IMR-90 (cell line): ENCODE data around the gene TRPC1. TPM values are rescaled to one million over a fixed set of nuclear protein-coding genes. Genes with fewer than 3 reads are reported as not detected.

Source experiments
- ATAC-seq: fragments of 200-7000 bp; cut with Tn5 transposase; 2 replicates; pipeline ENCODE4 v1.9.1; 2020; ENCODE audit warnings: low read depth, mild to moderate bottlenecking, moderate library complexity
- BruUV-seq: library from RNA; stranded (reverse); fragments of 400-500 nt; replicated peaks from 2 replicates; lab custom pipeline; 2021; lab: Mats Ljungman, UMichigan
- CTCF ChIA-PET: fragments of 300-600 bp; formaldehyde crosslinking; extraction: SDS; loops from one replicate; lab custom pipeline; 2021; ENCODE audit warnings: antibody characterized with exemption; lab: Yijun Ruan, JAX
- POLR2A ChIA-PET: fragments of 300-600 bp; sonication (Branson Sonifier 250); formaldehyde crosslinking; loops from one replicate; lab custom pipeline; 2022; ENCODE audit warnings: antibody characterized with exemption; ENCODE audit not compliant: unreplicated experiment; lab: Charles Lee
- DNase-seq: peaks from one replicate; pipeline ENCODE4 v3.0.0; 2013
- H2AFZ ChIP-seq: replicated peaks from 2 replicates; pipeline ENCODE3; 2013; ENCODE audit warnings: low read length, mild to moderate bottlenecking; ENCODE audit not compliant: poor library complexity
- H2AK5ac ChIP-seq: 2 replicates; pipeline ENCODE4 v1.6.1; 2013; ENCODE audit warnings: low read depth, low read length, inconsistent platforms
- H2AK9ac ChIP-seq: replicated peaks from 2 replicates; pipeline ENCODE3; 2013; ENCODE audit warnings: mild to moderate bottlenecking, low read depth, low read length, moderate library complexity; ENCODE audit not compliant: poor library complexity
- H2BK120ac ChIP-seq: 2 replicates; pipeline ENCODE4 v1.6.1; 2013; ENCODE audit warnings: low read depth, low read length, inconsistent platforms
- H2BK15ac ChIP-seq: 3 replicates; pipeline ENCODE4 v1.6.1; 2013; ENCODE audit warnings: low read depth, low read length, inconsistent platforms
- H2BK20ac ChIP-seq: 2 replicates; pipeline ENCODE4 v1.6.1; 2013; ENCODE audit warnings: low read depth, mild to moderate bottlenecking, inconsistent platforms, low read length, moderate library complexity
- H2BK5ac ChIP-seq: 2 replicates; pipeline ENCODE4 v1.6.1; 2013; ENCODE audit warnings: mild to moderate bottlenecking, low read depth, low read length, inconsistent platforms; ENCODE audit not compliant: poor library complexity, severe bottlenecking
- H3K14ac ChIP-seq: replicated peaks from 2 replicates; pipeline ENCODE4 v1.6.1; 2013; ENCODE audit warnings: low read depth, low read length, inconsistent platforms
- H3K18ac ChIP-seq: 2 replicates; pipeline ENCODE4 v1.6.1; 2013; ENCODE audit warnings: low read depth, low read length, control low read depth
- H3K23ac ChIP-seq: 2 replicates; pipeline ENCODE4 v1.6.1; 2013; ENCODE audit warnings: low read depth, low read length, inconsistent platforms
- H3K27ac ChIP-seq: 2 replicates; pipeline ENCODE4 v1.5.1; 2013; ENCODE audit warnings: mild to moderate bottlenecking, control low read depth, low read length; ENCODE audit not compliant: insufficient read depth
- H3K27me3 ChIP-seq: 2 replicates; pipeline ENCODE4 v1.6.1; 2013; ENCODE audit warnings: low read length; ENCODE audit not compliant: control insufficient read depth, insufficient read depth
- H3K36me3 ChIP-seq: 2 replicates; pipeline ENCODE4 v1.6.1; 2013; ENCODE audit warnings: low read length, mixed read lengths; ENCODE audit not compliant: control insufficient read depth, insufficient read depth
- H3K4ac ChIP-seq: 2 replicates; pipeline ENCODE4 v1.6.1; 2013; ENCODE audit warnings: low read depth, low read length, inconsistent platforms
- H3K4me1 ChIP-seq: 2 replicates; pipeline ENCODE4 v1.6.1; 2013; ENCODE audit warnings: low read length, mixed read lengths; ENCODE audit not compliant: control insufficient read depth, insufficient read depth
- H3K4me2 ChIP-seq: 2 replicates; pipeline ENCODE4 v1.6.1; 2013; ENCODE audit warnings: low read depth, mild to moderate bottlenecking, control low read depth, low read length, moderate library complexity
- H3K4me3 ChIP-seq: 2 replicates; pipeline ENCODE4 v1.5.1; 2013; ENCODE audit warnings: low read depth, mild to moderate bottlenecking, control low read depth, low read length, moderate library complexity; ENCODE audit not compliant: insufficient read depth
- H3K56ac ChIP-seq: 2 replicates; pipeline ENCODE4 v1.6.1; 2013; ENCODE audit warnings: low read length, inconsistent platforms; ENCODE audit not compliant: insufficient read depth; ENCODE audit errors: extremely low read depth
- H3K79me1 ChIP-seq, 2 experiments: 2 replicates each; pipeline ENCODE4 v1.6.1; 2013; ENCODE audit warnings: low read length in 2 of 2, inconsistent platforms in 1 of 2, low read depth in 1 of 2
- H3K9ac ChIP-seq: 2 replicates; pipeline ENCODE4 v1.6.1; 2013; ENCODE audit warnings: low read depth, low read length, control low read depth
- H3K9me1 ChIP-seq: 2 replicates; pipeline ENCODE4 v1.6.1; 2013; ENCODE audit warnings: low read length, inconsistent platforms; ENCODE audit not compliant: insufficient read depth
- H3K9me3 ChIP-seq: 2 replicates; pipeline ENCODE4 v1.6.1; 2013; ENCODE audit warnings: low read length; ENCODE audit not compliant: control insufficient read depth, insufficient read depth
- H4K20me1 ChIP-seq: 2 replicates; pipeline ENCODE4 v1.6.1; 2013; ENCODE audit warnings: low read length, inconsistent platforms; ENCODE audit not compliant: insufficient read depth
- H4K5ac ChIP-seq: 2 replicates; pipeline ENCODE4 v1.6.1; 2013; ENCODE audit warnings: mild to moderate bottlenecking, low read depth, low read length, control low read depth
- H4K8ac ChIP-seq, 2 experiments: 2 replicates each; pipeline ENCODE4 v1.6.1; 2013; ENCODE audit warnings: low read depth in 2 of 2, low read length in 2 of 2, control low read depth in 1 of 2, inconsistent platforms in 1 of 2
- H4K91ac ChIP-seq: 2 replicates; pipeline ENCODE4 v1.6.1; 2013; ENCODE audit warnings: low read depth, low read length, inconsistent platforms; ENCODE audit not compliant: insufficient read depth
- BHLHE40 ChIP-seq: fragments of 150-350 bp; IDR thresholded peaks from 2 replicates; pipeline ENCODE4 v1.6.1; 2016; ENCODE audit warnings: mild to moderate bottlenecking, low read depth, low read length
- CHD1 ChIP-seq: IDR thresholded peaks from 2 replicates; pipeline ENCODE4 v1.6.1; 2012; ENCODE audit warnings: low read depth, low read length, improper control_type of control experiment
- FOS ChIP-seq: fragments of 150-350 bp; IDR thresholded peaks from 2 replicates; pipeline ENCODE4 v1.6.1; 2016; ENCODE audit warnings: low read depth, low read length
- MAFK ChIP-seq: IDR thresholded peaks from 2 replicates; pipeline ENCODE4 v1.6.1; 2012; ENCODE audit warnings: low read depth, low read length, improper control_type of control experiment
- MXI1 ChIP-seq: IDR thresholded peaks from 2 replicates; pipeline ENCODE4 v1.6.1; 2012; ENCODE audit warnings: low read depth, mild to moderate bottlenecking, low read length, moderate library complexity, borderline replicate concordance
- NFE2L2 ChIP-seq: fragments of 150-350 bp; IDR thresholded peaks from 2 replicates; pipeline ENCODE4 v1.6.1; 2016; ENCODE audit warnings: low read depth, mild to moderate bottlenecking, low read length
- POLR2A ChIP-seq: IDR thresholded peaks from 2 replicates; pipeline ENCODE4 v1.6.1; 2012; ENCODE audit warnings: mild to moderate bottlenecking, low read depth, low read length
- RAD21 ChIP-seq: IDR thresholded peaks from 2 replicates; pipeline ENCODE4 v1.6.1; 2012; ENCODE audit warnings: low read length, improper control_type of control experiment
- RCOR1 ChIP-seq: IDR thresholded peaks from 2 replicates; pipeline ENCODE4 v1.6.1; 2012; ENCODE audit warnings: mild to moderate bottlenecking, low read length, improper control_type of control experiment; ENCODE audit not compliant: insufficient replicate concordance
- RFX5 ChIP-seq: IDR thresholded peaks from 2 replicates; pipeline ENCODE4 v1.8.0; 2012; ENCODE audit warnings: low read depth, mild to moderate bottlenecking, low read length, moderate library complexity
- SMC3 ChIP-seq: fragments of 150-350 bp; IDR thresholded peaks from 2 replicates; pipeline ENCODE4 v1.6.1; 2016; ENCODE audit warnings: low read depth, mild to moderate bottlenecking, antibody characterized with exemption, low read length, moderate library complexity
- WGBS, 2 experiments: methylation state at CpG; one replicate each; pipeline versions ENCODE4 v1.1.5 to v1.1.7; 2013; ENCODE audit warnings: missing lambda C conversion rate in 2 of 2; ENCODE audit not compliant: insufficient read length in 1 of 2; ENCODE audit errors: extremely low coverage in 2 of 2; 5-methylcytosine and 5-hydroxymethylcytosine counted together
- dilution Hi-C: fragments of 300-500 bp; cut with HindIII; formaldehyde crosslinking; loops from one replicate; pipeline ENCODE4 v1.14.3; 2018; ENCODE audit warnings: low sequenced_read_pairs; ENCODE audit not compliant: unreplicated experiment
- in situ Hi-C: fragments of 300-500 bp; cut with MboI; formaldehyde crosslinking; loops from 3 replicates; pipeline ENCODE4 v1.14.3; 2019; ENCODE audit warnings: low sequenced_read_pairs, inconsistent platforms, mixed read lengths
- intact Hi-C: fragments of 100-400 bp; cut with micrococcal nuclease; formaldehyde crosslinking; loops from 2 replicates; pipeline ENCODE4 v1.10.0; 2022
- polyA plus RNA-seq, 3 experiments: library from polyadenylated mRNA; depleted of rRNA; stranded (reverse); fragments of >200 nt; gene quantifications; 2 replicates each; pipeline ENCODE4 v1.2.3, GENCODE V29; 2012; ENCODE audit warnings: low replicate concordance in 1 of 3
- total RNA-seq: library from RNA; depleted of rRNA; stranded (reverse); fragments of >200 nt; gene quantifications from 2 replicates; pipeline ENCODE4 v1.2.3, GENCODE V29; 2012

TRPC1 gene
- total and polyA plus RNA-seq, 2 of the 4 experiments (the other 2 are of a cell fraction), result 5.9 to 7.2 TPM

DNA sequence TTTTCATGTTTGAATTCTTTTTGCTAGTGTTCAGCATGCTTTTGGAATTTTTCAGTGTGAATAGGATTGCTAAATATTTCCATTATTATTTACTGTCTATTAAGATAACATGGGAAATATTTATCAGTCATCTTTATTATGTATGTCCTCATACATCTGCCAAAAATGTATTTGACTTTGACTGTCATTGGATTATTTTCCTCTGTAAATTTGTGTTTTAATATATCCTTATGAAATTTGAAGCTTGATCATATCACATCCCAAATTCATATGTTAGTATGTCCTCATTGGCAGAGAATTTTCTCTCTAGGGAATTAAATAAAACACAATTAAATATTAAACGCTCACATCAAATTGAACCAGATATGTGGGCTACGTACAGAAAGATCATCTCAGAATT lies 32.3 kb upstream of the TRPC1 start:
- H4K5ac ChIP-seq, result no peak overlapping the region
- no peaks in the 10 kb centered on the region for H4K20me1 ChIP-seq
- no peak overlapping the region for H2AFZ ChIP-seq
- WGBS, 2 experiments, result no CpG with 5 or more reads among the region's 2 CpGs
- H2BK5ac ChIP-seq, result no peak overlapping the region
- H3K9ac ChIP-seq, result no peak overlapping the region
- DNase-seq (no peak), ATAC-seq (no peak)
- H4K8ac ChIP-seq, result no peak overlapping the region
- no peak overlapping the region for H3K4ac ChIP-seq
- intact Hi-C loops, result no loop called here
- H3K18ac ChIP-seq, result no peak overlapping the region
- no peak overlapping the region for H3K23ac ChIP-seq
- CTCF ChIA-PET, result interaction anchor here (0.7 kb wide), 1 partner anchor 89 kb away, joined by 3 read pairs; no protein-coding TSS in a partner anchor
- dilution Hi-C loops, result no loop called here
- H3K9me1 ChIP-seq, result no peaks in the 10 kb centered on the region
- no peaks in the 10 kb centered on the region for H3K27me3 ChIP-seq
- in situ Hi-C loops, result no loop called here
- H2AK5ac ChIP-seq, result no peak overlapping the region
- no peaks in the 10 kb centered on the region for H3K36me3 ChIP-seq
- H4K91ac ChIP-seq, result no peak overlapping the region
- no peak overlapping the region for H2AK9ac ChIP-seq
- H3K4me1 ChIP-seq, result no peaks in the 10 kb centered on the region
- no peak overlapping the region for H3K14ac ChIP-seq
- POLR2A ChIA-PET, result no interaction called here
- TF ChIP-seq FOS, result no peak
- no peak for TF ChIP-seq RAD21
- TF ChIP-seq POLR2A, result no peak
- TF ChIP-seq CHD1, result no peak
- no peak for TF ChIP-seq BHLHE40
- TF ChIP-seq NFE2L2, result no peak
- no peak for TF ChIP-seq MAFK
- no peak for TF ChIP-seq RCOR1
- TF ChIP-seq MXI1, result no peak
- no peak for TF ChIP-seq RFX5
- TF ChIP-seq SMC3, result no peak
- no peak overlapping the region for H2BK20ac ChIP-seq
- no peak overlapping the region for H3K56ac ChIP-seq
- no peaks in the 10 kb centered on the region for H3K79me1 ChIP-seq
- no peak overlapping the region for H3K4me2 ChIP-seq
- BruUV-seq, result no TSS peak
- H3K27ac ChIP-seq, result no peak overlapping the region
- H2BK15ac ChIP-seq, result no peak overlapping the region
- no peak overlapping the region for H2BK120ac ChIP-seq
- H3K4me3 ChIP-seq, result no peak overlapping the region
- H3K9me3 ChIP-seq, result no peaks in the 10 kb centered on the region
